Activated naive CD4-positive, alpha-beta T cell treated with anti-CD3 and anti-CD28 coated beads, Interleukin-2, amount 50 U/mL, for 72 hours (primary cell): ENCODE results near the gene OLFML3. TPM values are rescaled to one million over a fixed set of nuclear protein-coding genes. Genes with fewer than 3 reads are reported as not detected.

Experiments
- total RNA-seq, 2 donors: library from RNA; stranded (reverse); gene quantifications; one replicate each; pipeline ENCODE4 v1.2.3, GENCODE V29; 2022

OLFML3 gene
- total RNA-seq, 2 donors from 2014 or later: 0.33 to 0.64 TPM

Other genes starting within 250 kb of the OLFML3 start
- 10 to 100 TPM; 17.0 to 24.5 TPM for gene PHTF1, start 220.0 kb upstream of the OLFML3 start, total RNA-seq
- 10 to 100 TPM; 21.6 to 28.3 TPM for gene RSBN1, start 167.0 kb upstream of the OLFML3 start, total RNA-seq
- 10 to 100 TPM; 54.4 to 55.3 TPM for gene PTPN22, start 107.8 kb upstream of the OLFML3 start, total RNA-seq
- 1 to 10 TPM; 1.1 to 1.3 TPM for gene BCL2L15, start 91.9 kb upstream of the OLFML3 start, total RNA-seq
- gene AP4B1, start 74.7 kb upstream of the OLFML3 start, total RNA-seq: 10 to 100 TPM; 58.9 to 71.6 TPM
- gene DCLRE1B, start 74.1 kb upstream of the OLFML3 start, total RNA-seq: 10 to 100 TPM; 15.9 to 21.8 TPM
- gene HIPK1, start 50.1 kb upstream of the OLFML3 start, total RNA-seq: 10 to 100 TPM; 43.7 to 75.8 TPM
- under 1 TPM in 1 of 2 donors, not detected in 1; 0.11 TPM for gene SYT6, start 174.4 kb downstream of the OLFML3 start, total RNA-seq